ENCODE results near the gene NELL2.

NELL2 gene

DNA sequence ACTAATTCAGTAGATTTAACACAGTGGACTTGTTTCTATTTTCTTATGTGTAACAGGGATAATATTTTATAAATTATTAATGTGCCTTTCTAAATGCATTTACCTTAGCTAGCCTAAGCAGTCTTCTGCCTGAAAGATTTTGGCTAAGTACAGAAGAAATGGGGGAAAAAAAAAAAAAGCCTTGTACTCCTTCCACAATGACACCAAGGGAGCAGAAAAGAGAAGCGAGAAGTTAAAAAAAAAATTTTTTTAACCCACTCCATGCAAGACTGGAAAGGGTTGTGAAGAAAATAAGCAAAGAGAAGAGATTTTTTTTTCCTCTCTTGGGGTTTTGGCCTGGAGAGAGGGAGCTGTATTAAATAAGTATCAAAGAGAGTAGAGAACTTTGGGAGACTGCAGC, 28.7 kb downstream of the NELL2 start:
- Histone ChIP-seq H3K4me3 (ENCODE audit: low read length) (peak overlapping the region; percentile 55), H3K27ac (ENCODE audit: low read depth, low read length) (peak overlapping the region; percentile 88)

GRCh38 chr12:44846826-44847225, 29.3 kb downstream of the NELL2 start:
- peak overlapping the region; percentile 62 for H3K4me2 ChIP-seq (ENCODE audit: low read length)
- peak overlapping the region; percentile 88 for H3K27ac ChIP-seq (ENCODE audit: low read depth, low read length)
- H3K9me2 ChIP-seq (replicated peaks; ENCODE audit: control insufficient read depth, low read length), result no peaks in the 10 kb centered on the region
- TF ChIP-seq CTCF (IDR thresholded peaks at IDR 0.05; ENCODE audit: low read depth, low read length, poor library complexity, severe bottlenecking) (no peak), EZH2phosphoT487 (IDR thresholded peaks at IDR 0.05; ENCODE audit: borderline replicate concordance, low read length) (no peak)
- no peaks in the 10 kb centered on the region for H3K27me3 ChIP-seq (ENCODE audit: control insufficient read depth, low read length)
- H3K79me2 ChIP-seq (ENCODE audit: control insufficient read depth, low read length), result no peaks in the 10 kb centered on the region
- H3K4me1 ChIP-seq (ENCODE audit: control insufficient read depth, low read length), result peaks cover 58% of the 10 kb centered on the region
- no peak overlapping the region for H3K4me3 ChIP-seq (ENCODE audit: low read length)
- H4K20me1 ChIP-seq (ENCODE audit: control insufficient read depth, insufficient read depth, low read depth, low read length), result no peaks in the 10 kb centered on the region
- no peaks in the 10 kb centered on the region for H3K9me3 ChIP-seq (ENCODE audit: control insufficient read depth, insufficient read depth, low read length)
- H3K36me3 ChIP-seq (ENCODE audit: control insufficient read depth, low read length), result 0 out of 2 replicates have a peak, but pooled peaks cover 4% of the 10 kb centered on the region
- H3F3A ChIP-seq (ENCODE audit: control insufficient read depth, insufficient read depth), result peaks cover 16% of the 10 kb centered on the region

More for the DNA sequence above, 28.7 kb downstream of the NELL2 start:
- no peaks in the 10 kb centered on the region for H3K27me3 ChIP-seq (ENCODE audit: control insufficient read depth, low read length)
- no peaks in the 10 kb centered on the region for H3K9me3 ChIP-seq (ENCODE audit: control insufficient read depth, insufficient read depth, low read length)
- 0 out of 2 replicates have a peak, but pooled peaks cover 4% of the 10 kb centered on the region for H3K36me3 ChIP-seq (ENCODE audit: control insufficient read depth, low read length)
- H3F3A ChIP-seq (ENCODE audit: control insufficient read depth, insufficient read depth), result peaks cover 16% of the 10 kb centered on the region
- H3K79me2 ChIP-seq (ENCODE audit: control insufficient read depth, low read length), result no peaks in the 10 kb centered on the region
- H3K4me2 ChIP-seq (ENCODE audit: low read length), result peak overlapping the region; percentile 62
- peaks cover 64% of the 10 kb centered on the region for H3K4me1 ChIP-seq (ENCODE audit: control insufficient read depth, low read length)
- no peaks in the 10 kb centered on the region for H4K20me1 ChIP-seq (ENCODE audit: control insufficient read depth, insufficient read depth, low read depth, low read length)
- no peaks in the 10 kb centered on the region for H3K9me2 ChIP-seq (replicated peaks; ENCODE audit: control insufficient read depth, low read length)
- TF ChIP-seq CTCF (IDR thresholded peaks at IDR 0.05; ENCODE audit: low read depth, low read length, poor library complexity, severe bottlenecking), result no peak
- no peak for TF ChIP-seq EZH2phosphoT487 (IDR thresholded peaks at IDR 0.05; ENCODE audit: borderline replicate concordance, low read length)

- H3K27ac ChIP-seq (ENCODE audit: low read depth, low read length), result no peak overlapping the region
- H4K20me1 ChIP-seq (ENCODE audit: control insufficient read depth, insufficient read depth, low read depth, low read length), result no peaks in the 10 kb centered on the region
- no peaks in the 10 kb centered on the region for H3K27me3 ChIP-seq (ENCODE audit: control insufficient read depth, low read length)
- H3K79me2 ChIP-seq (ENCODE audit: control insufficient read depth, low read length), result no peaks in the 10 kb centered on the region
- H3K36me3 ChIP-seq (ENCODE audit: control insufficient read depth, low read length), result 0 out of 2 replicates have a peak, but pooled peaks cover 4% of the 10 kb centered on the region
- H3K4me3 ChIP-seq (ENCODE audit: low read length), result no peak overlapping the region
- no peaks in the 10 kb centered on the region; the same call in 1 of the 2 replicates for H3K9me2 ChIP-seq (replicated peaks; ENCODE audit: control insufficient read depth, low read length)
- H3F3A ChIP-seq (ENCODE audit: control insufficient read depth, insufficient read depth), result peaks cover 3% of the 10 kb centered on the region; the same call in 1 of the 2 replicates
- no peak overlapping the region for H3K4me2 ChIP-seq (ENCODE audit: low read length)
- H3K4me1 ChIP-seq (ENCODE audit: control insufficient read depth, low read length), result peaks cover 18% of the 10 kb centered on the region
- no peaks in the 10 kb centered on the region for H3K9me3 ChIP-seq (ENCODE audit: control insufficient read depth, insufficient read depth, low read length)
- TF ChIP-seq EZH2phosphoT487 (IDR thresholded peaks at IDR 0.05; ENCODE audit: borderline replicate concordance, low read length) (no peak), CTCF (IDR thresholded peaks at IDR 0.05; ENCODE audit: low read depth, low read length, poor library complexity, severe bottlenecking) (no peak)
Measured at GRCh38 chr12:44842669-44843068, 33.4 kb downstream of the NELL2 start.

Data from DOHH2 (cell line).